IMR-90 (cell line): ENCODE data around the gene SGPL1. TPM values are rescaled to one million over a fixed set of nuclear protein-coding genes. Genes with fewer than 3 reads are reported as not detected.

Experiments
- ATAC-seq: fragments of 200-7000 bp; cut with Tn5 transposase; 2 replicates; pipeline ENCODE4 v1.9.1; 2020; ENCODE audit warnings: low read depth, mild to moderate bottlenecking, moderate library complexity
- BruUV-seq: library from RNA; stranded (reverse); fragments of 400-500 nt; replicated peaks from 2 replicates; lab custom pipeline; 2021; lab: Mats Ljungman, UMichigan
- CTCF ChIA-PET: fragments of 300-600 bp; formaldehyde crosslinking; extraction: SDS; loops from one replicate; lab custom pipeline; 2021; ENCODE audit warnings: antibody characterized with exemption; lab: Yijun Ruan, JAX
- POLR2A ChIA-PET: fragments of 300-600 bp; sonication (Branson Sonifier 250); formaldehyde crosslinking; loops from one replicate; lab custom pipeline; 2022; ENCODE audit warnings: antibody characterized with exemption; ENCODE audit not compliant: unreplicated experiment; lab: Charles Lee
- DNase-seq: peaks from one replicate; pipeline ENCODE4 v3.0.0; 2013
- H2AFZ ChIP-seq: replicated peaks from 2 replicates; pipeline ENCODE3; 2013; ENCODE audit warnings: low read length, mild to moderate bottlenecking; ENCODE audit not compliant: poor library complexity
- H2AK5ac ChIP-seq: 2 replicates; pipeline ENCODE4 v1.6.1; 2013; ENCODE audit warnings: low read depth, low read length, inconsistent platforms
- H2AK9ac ChIP-seq: replicated peaks from 2 replicates; pipeline ENCODE3; 2013; ENCODE audit warnings: mild to moderate bottlenecking, low read depth, low read length, moderate library complexity; ENCODE audit not compliant: poor library complexity
- H2BK120ac ChIP-seq: 2 replicates; pipeline ENCODE4 v1.6.1; 2013; ENCODE audit warnings: low read depth, low read length, inconsistent platforms
- H2BK15ac ChIP-seq: 3 replicates; pipeline ENCODE4 v1.6.1; 2013; ENCODE audit warnings: low read depth, low read length, inconsistent platforms
- H2BK20ac ChIP-seq: 2 replicates; pipeline ENCODE4 v1.6.1; 2013; ENCODE audit warnings: low read depth, mild to moderate bottlenecking, inconsistent platforms, low read length, moderate library complexity
- H2BK5ac ChIP-seq: 2 replicates; pipeline ENCODE4 v1.6.1; 2013; ENCODE audit warnings: mild to moderate bottlenecking, low read depth, low read length, inconsistent platforms; ENCODE audit not compliant: poor library complexity, severe bottlenecking
- H3K14ac ChIP-seq: replicated peaks from 2 replicates; pipeline ENCODE4 v1.6.1; 2013; ENCODE audit warnings: low read depth, low read length, inconsistent platforms
- H3K18ac ChIP-seq: 2 replicates; pipeline ENCODE4 v1.6.1; 2013; ENCODE audit warnings: low read depth, low read length, control low read depth
- H3K23ac ChIP-seq: 2 replicates; pipeline ENCODE4 v1.6.1; 2013; ENCODE audit warnings: low read depth, low read length, inconsistent platforms
- H3K27ac ChIP-seq: 2 replicates; pipeline ENCODE4 v1.5.1; 2013; ENCODE audit warnings: mild to moderate bottlenecking, control low read depth, low read length; ENCODE audit not compliant: insufficient read depth
- H3K27me3 ChIP-seq: 2 replicates; pipeline ENCODE4 v1.6.1; 2013; ENCODE audit warnings: low read length; ENCODE audit not compliant: control insufficient read depth, insufficient read depth
- H3K36me3 ChIP-seq: 2 replicates; pipeline ENCODE4 v1.6.1; 2013; ENCODE audit warnings: low read length, mixed read lengths; ENCODE audit not compliant: control insufficient read depth, insufficient read depth
- H3K4ac ChIP-seq: 2 replicates; pipeline ENCODE4 v1.6.1; 2013; ENCODE audit warnings: low read depth, low read length, inconsistent platforms
- H3K4me1 ChIP-seq: 2 replicates; pipeline ENCODE4 v1.6.1; 2013; ENCODE audit warnings: low read length, mixed read lengths; ENCODE audit not compliant: control insufficient read depth, insufficient read depth
- H3K4me2 ChIP-seq: 2 replicates; pipeline ENCODE4 v1.6.1; 2013; ENCODE audit warnings: low read depth, mild to moderate bottlenecking, control low read depth, low read length, moderate library complexity
- H3K4me3 ChIP-seq: 2 replicates; pipeline ENCODE4 v1.5.1; 2013; ENCODE audit warnings: low read depth, mild to moderate bottlenecking, control low read depth, low read length, moderate library complexity; ENCODE audit not compliant: insufficient read depth
- H3K56ac ChIP-seq: 2 replicates; pipeline ENCODE4 v1.6.1; 2013; ENCODE audit warnings: low read length, inconsistent platforms; ENCODE audit not compliant: insufficient read depth; ENCODE audit errors: extremely low read depth
- H3K79me1 ChIP-seq, 2 experiments: 2 replicates each; pipeline ENCODE4 v1.6.1; 2013; ENCODE audit warnings: low read length in 2 of 2, inconsistent platforms in 1 of 2, low read depth in 1 of 2
- H3K9ac ChIP-seq: 2 replicates; pipeline ENCODE4 v1.6.1; 2013; ENCODE audit warnings: low read depth, low read length, control low read depth
- H3K9me1 ChIP-seq: 2 replicates; pipeline ENCODE4 v1.6.1; 2013; ENCODE audit warnings: low read length, inconsistent platforms; ENCODE audit not compliant: insufficient read depth
- H3K9me3 ChIP-seq: 2 replicates; pipeline ENCODE4 v1.6.1; 2013; ENCODE audit warnings: low read length; ENCODE audit not compliant: control insufficient read depth, insufficient read depth
- H4K20me1 ChIP-seq: 2 replicates; pipeline ENCODE4 v1.6.1; 2013; ENCODE audit warnings: low read length, inconsistent platforms; ENCODE audit not compliant: insufficient read depth
- H4K5ac ChIP-seq: 2 replicates; pipeline ENCODE4 v1.6.1; 2013; ENCODE audit warnings: mild to moderate bottlenecking, low read depth, low read length, control low read depth
- H4K8ac ChIP-seq, 2 experiments: 2 replicates each; pipeline ENCODE4 v1.6.1; 2013; ENCODE audit warnings: low read depth in 2 of 2, low read length in 2 of 2, control low read depth in 1 of 2, inconsistent platforms in 1 of 2
- H4K91ac ChIP-seq: 2 replicates; pipeline ENCODE4 v1.6.1; 2013; ENCODE audit warnings: low read depth, low read length, inconsistent platforms; ENCODE audit not compliant: insufficient read depth
- RCOR1 ChIP-seq: IDR thresholded peaks from 2 replicates; pipeline ENCODE4 v1.6.1; 2012; ENCODE audit warnings: mild to moderate bottlenecking, low read length, improper control_type of control experiment; ENCODE audit not compliant: insufficient replicate concordance
- WGBS, 2 experiments: methylation state at CpG; one replicate each; pipeline versions ENCODE4 v1.1.5 to v1.1.7; 2013; ENCODE audit warnings: missing lambda C conversion rate in 2 of 2; ENCODE audit not compliant: insufficient read length in 1 of 2; ENCODE audit errors: extremely low coverage in 2 of 2; 5-methylcytosine and 5-hydroxymethylcytosine counted together
- dilution Hi-C: fragments of 300-500 bp; cut with HindIII; formaldehyde crosslinking; loops from one replicate; pipeline ENCODE4 v1.14.3; 2018; ENCODE audit warnings: low sequenced_read_pairs; ENCODE audit not compliant: unreplicated experiment
- in situ Hi-C: fragments of 300-500 bp; cut with MboI; formaldehyde crosslinking; loops from 3 replicates; pipeline ENCODE4 v1.14.3; 2019; ENCODE audit warnings: low sequenced_read_pairs, inconsistent platforms, mixed read lengths
- intact Hi-C: fragments of 100-400 bp; cut with micrococcal nuclease; formaldehyde crosslinking; loops from 2 replicates; pipeline ENCODE4 v1.10.0; 2022
- polyA plus RNA-seq, 3 experiments: library from polyadenylated mRNA; depleted of rRNA; stranded (reverse); fragments of >200 nt; gene quantifications; 2 replicates each; pipeline ENCODE4 v1.2.3, GENCODE V29; 2012; ENCODE audit warnings: low replicate concordance in 1 of 3
- total RNA-seq: library from RNA; depleted of rRNA; stranded (reverse); fragments of >200 nt; gene quantifications from 2 replicates; pipeline ENCODE4 v1.2.3, GENCODE V29; 2012

Gene SGPL1
- total and polyA plus RNA-seq, 2 of the 4 experiments (the other 2 are of a cell fraction), result 12.2 to 26.7 TPM

DNA sequence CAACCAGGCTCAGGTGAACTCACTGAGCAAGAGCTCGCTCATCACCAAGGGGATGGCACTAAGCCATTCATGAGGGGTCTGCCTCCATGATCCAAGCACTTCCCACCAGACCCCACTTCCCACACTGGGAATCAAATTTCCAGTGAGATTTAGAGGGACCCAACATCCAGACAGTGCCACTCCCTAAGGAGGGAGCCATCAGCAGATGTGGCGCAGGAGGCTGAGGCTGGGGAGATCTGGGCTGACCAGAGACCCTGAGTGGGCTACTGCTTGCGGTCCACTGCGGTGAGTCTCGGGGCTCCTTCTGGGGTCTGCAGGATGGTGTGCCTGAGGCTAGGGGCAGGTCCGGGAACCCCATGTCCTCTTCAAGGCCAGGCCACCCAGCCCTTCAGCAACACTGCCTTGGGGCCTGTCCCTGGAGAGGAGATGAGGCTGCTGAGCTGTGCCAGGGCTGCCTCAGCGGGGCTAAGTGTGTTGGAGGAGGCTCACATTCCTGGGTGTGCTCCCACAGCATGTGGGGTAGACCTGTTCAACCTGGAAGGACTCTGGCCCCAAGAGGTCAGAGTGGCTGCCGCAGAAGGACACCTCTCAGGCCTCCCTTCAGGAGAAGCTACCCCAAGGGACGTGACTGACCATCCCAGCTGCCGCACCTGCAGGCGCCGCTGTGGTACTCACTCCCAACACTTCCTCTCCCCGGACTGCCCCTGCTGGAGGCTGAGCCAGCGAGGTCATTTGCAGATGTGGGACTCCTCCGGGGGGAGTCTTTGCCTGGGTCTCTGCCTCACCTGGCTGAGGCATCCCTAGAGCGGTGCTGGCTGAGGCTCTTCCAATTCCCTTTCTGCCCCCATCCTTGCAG lies 95.0 kb downstream of the SGPL1 start:
- H2BK20ac ChIP-seq, result no peak overlapping the region
- no peak overlapping the region for H2BK5ac ChIP-seq
- H3K79me1 ChIP-seq, result no peaks in the 10 kb centered on the region
- ChIA-PET CTCF (no interaction called here), POLR2A (no interaction called here)
- DNase-seq, result no peak
- no peak overlapping the region for H3K4me3 ChIP-seq
- no peaks in the 10 kb centered on the region for H3K36me3 ChIP-seq
- 90% methylated on average over 2 of the region's 16 CpGs; no CpG with 5 or more reads in 1 of the 2 experiments for WGBS, 2 experiments
- H4K20me1 ChIP-seq, result no peaks in the 10 kb centered on the region; the same call in 1 of the 2 replicates
- H3K27ac ChIP-seq, result no peak overlapping the region
- H3K9me3 ChIP-seq, result no peaks in the 10 kb centered on the region
- H3K27me3 ChIP-seq, result peaks cover 69% of the 10 kb centered on the region
- H3K4me2 ChIP-seq, result no peak overlapping the region
- no peak for ATAC-seq
- in situ Hi-C loops, result no loop called here
- H3K18ac ChIP-seq, result no peak overlapping the region
- H4K5ac ChIP-seq, result no peak overlapping the region
- H3K56ac ChIP-seq, result no peak overlapping the region
- H2BK120ac ChIP-seq, result no peak overlapping the region
- H3K4me1 ChIP-seq, result no peaks in the 10 kb centered on the region
- H3K9me1 ChIP-seq, result no peaks in the 10 kb centered on the region
- no peak overlapping the region for H2AK5ac ChIP-seq
- no peak overlapping the region for H2BK15ac ChIP-seq
- no peak overlapping the region for H4K91ac ChIP-seq
- no peak overlapping the region for H2AFZ ChIP-seq
- H3K9ac ChIP-seq, result no peak overlapping the region
- dilution Hi-C loops, result no loop called here
- no TSS peak for BruUV-seq
- H4K8ac ChIP-seq, result no peak overlapping the region
- H2AK9ac ChIP-seq, result no peak overlapping the region
- H3K4ac ChIP-seq, result no peak overlapping the region
- no peak overlapping the region for H3K14ac ChIP-seq
- H3K23ac ChIP-seq, result no peak overlapping the region
- TF ChIP-seq RCOR1, result no peak
- intact Hi-C loops, result no loop called here
